ENCODE measurements around the gene IMP4.

IMP4 gene

DNA sequence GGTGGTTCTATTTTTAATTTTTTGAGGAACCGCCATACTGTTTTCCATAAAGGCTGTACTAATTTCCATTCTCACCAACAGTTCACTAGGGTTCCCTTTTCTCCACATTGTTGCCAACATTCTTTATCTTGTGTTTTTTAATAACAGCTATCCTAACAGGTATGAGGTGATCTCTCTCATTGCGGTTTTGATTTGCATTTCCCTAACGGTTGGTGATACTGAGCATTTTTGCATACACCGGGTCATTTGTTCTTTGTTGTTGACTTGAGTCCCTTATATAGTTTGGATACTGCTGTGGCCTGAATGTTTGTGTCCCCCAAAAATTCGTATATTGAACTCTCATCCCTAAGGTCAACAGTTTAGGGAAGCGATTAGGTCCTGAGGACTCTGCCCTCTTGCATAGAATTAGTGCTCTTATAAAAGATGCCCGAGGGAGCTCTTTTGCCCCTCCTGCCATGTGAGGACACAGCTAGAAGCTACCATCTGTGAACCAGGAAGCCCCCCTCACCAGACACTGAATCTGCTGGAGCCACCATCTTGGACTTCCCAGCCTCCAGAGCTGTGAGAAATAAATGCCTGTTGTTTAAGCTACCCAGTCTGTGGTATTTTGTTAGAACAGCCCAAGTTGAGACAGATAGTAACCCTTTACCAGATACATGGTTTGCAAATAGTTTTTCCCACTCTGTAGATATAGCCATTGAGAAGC lies 4.7 kb downstream of the IMP4 start:
- Histone ChIP-seq H3K27ac (ENCODE audit: low read length) (no peak overlapping the region), H3K27me3 (ENCODE audit: low read depth, low read length) (no peaks in the 10 kb centered on the region), H3K4me3 (ENCODE audit: low read depth in 1 of 2, low read length in 2 of 2) (no peak overlapping the region), H3K36me3 (ENCODE audit: control insufficient read depth in 1 of 2, insufficient read depth in 2 of 2, low read length in 2 of 2) (peaks cover 42 to 46% of the 10 kb centered on the region in 2 donors), H3K4me1 (ENCODE audit: control insufficient read depth in 1 of 2, insufficient read depth in 2 of 2, low read length in 2 of 2) (peaks cover 2 to 8% of the 10 kb centered on the region in 2 donors), H3K9me3 (ENCODE audit: control insufficient read depth in 1 of 2, low read length in 2 of 2) (no peaks in the 10 kb centered on the region)

DNA sequence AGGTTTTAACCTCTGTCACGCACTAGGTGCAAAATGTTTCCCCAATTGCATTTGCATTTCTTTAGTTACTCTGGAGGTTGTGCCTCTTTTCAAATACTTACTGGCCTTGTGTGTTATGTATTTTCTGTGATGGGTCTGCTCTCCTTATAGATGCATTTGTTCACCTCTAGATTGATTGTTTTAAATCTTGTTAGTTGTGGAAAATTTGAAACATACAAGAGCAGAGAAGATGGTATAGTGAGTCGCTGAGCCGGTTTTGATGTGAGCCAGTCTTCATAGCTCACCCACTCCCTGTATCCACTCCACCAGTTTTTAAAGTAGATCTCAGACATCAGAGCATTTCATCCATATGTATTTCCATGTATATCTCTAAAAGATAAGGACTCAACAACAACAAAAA lies 6.5 kb downstream of the IMP4 start:
- H3K27me3 ChIP-seq (ENCODE audit: low read depth, low read length) = no peaks in the 10 kb centered on the region
- H3K36me3 ChIP-seq (ENCODE audit: control insufficient read depth in 1 of 2, insufficient read depth in 2 of 2, low read length in 2 of 2) = peaks cover 42 to 45% of the 10 kb centered on the region in 2 donors
- no peaks in the 10 kb centered on the region for H3K9me3 ChIP-seq (ENCODE audit: control insufficient read depth in 1 of 2, low read length in 2 of 2)
- H3K27ac ChIP-seq (ENCODE audit: low read length) = no peak overlapping the region
- H3K4me1 ChIP-seq (ENCODE audit: control insufficient read depth in 1 of 2, insufficient read depth in 2 of 2, low read length in 2 of 2) = peaks cover 0 to 10% of the 10 kb centered on the region in 2 donors
- H3K4me3 ChIP-seq (ENCODE audit: low read depth in 1 of 2, low read length in 2 of 2) = no peak overlapping the region

DNA sequence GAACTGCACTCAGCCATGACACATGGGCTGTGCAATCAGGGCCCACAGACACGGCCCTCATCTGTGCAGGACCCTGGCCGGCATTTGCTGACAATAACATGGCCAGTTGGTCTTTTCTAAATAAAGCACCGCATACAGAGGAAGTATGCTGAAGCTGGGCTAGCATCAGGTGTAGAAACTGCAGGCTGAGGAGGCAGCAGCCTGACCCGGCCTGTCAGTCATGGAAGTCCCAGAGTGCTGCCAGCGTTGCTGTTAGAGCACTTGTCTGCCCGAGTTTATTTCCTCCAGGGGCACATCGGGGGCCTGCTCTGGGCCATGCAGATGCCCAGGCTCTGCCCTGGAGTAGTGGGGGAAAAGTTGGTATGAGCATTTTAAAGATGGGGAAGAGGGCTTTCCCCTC lies 9.0 kb downstream of the IMP4 start:
- no peak overlapping the region for H3K27ac ChIP-seq (ENCODE audit: low read length)
- no peak overlapping the region for H3K4me3 ChIP-seq (ENCODE audit: low read depth in 1 of 2, low read length in 2 of 2)
- no peaks in the 10 kb centered on the region for H3K9me3 ChIP-seq (ENCODE audit: control insufficient read depth in 1 of 2, low read length in 2 of 2)
- no peaks in the 10 kb centered on the region for H3K27me3 ChIP-seq (ENCODE audit: low read depth, low read length)
- peaks cover 18 to 19% of the 10 kb centered on the region in 2 donors for H3K36me3 ChIP-seq (ENCODE audit: control insufficient read depth in 1 of 2, insufficient read depth in 2 of 2, low read length in 2 of 2)
- peaks cover 8 to 22% of the 10 kb centered on the region in 2 donors for H3K4me1 ChIP-seq (ENCODE audit: control insufficient read depth in 1 of 2, insufficient read depth in 2 of 2, low read length in 2 of 2)

DNA sequence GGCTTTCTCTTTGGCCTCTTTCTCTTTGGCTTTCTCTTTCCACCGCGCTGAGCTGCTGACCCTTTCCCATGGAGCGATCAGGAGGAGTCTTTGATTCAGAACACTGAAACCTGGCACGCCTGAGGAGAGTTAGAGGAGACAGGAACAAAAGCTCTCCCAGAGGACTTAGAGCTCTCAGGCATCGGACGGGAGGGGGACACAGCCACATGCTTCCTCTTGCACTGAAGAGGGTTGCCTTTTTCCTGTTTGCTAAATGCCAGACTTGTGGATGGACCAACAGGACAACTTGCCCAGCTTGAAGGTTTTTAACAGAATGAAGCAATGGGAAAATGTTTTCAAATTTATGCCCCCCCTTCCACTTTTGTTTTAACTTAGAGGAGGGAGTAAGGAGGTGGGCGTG lies 9.5 kb downstream of the IMP4 start:
- peaks cover 8 to 22% of the 10 kb centered on the region in 2 donors for H3K4me1 ChIP-seq (ENCODE audit: control insufficient read depth in 1 of 2, insufficient read depth in 2 of 2, low read length in 2 of 2)
- H3K4me3 ChIP-seq (ENCODE audit: low read depth in 1 of 2, low read length in 2 of 2) = no peak overlapping the region
- H3K27ac ChIP-seq (ENCODE audit: low read length) = no peak overlapping the region

GRCh38 chr2:130353291-130354138 lies 10.8 kb downstream of the IMP4 start:
- Histone ChIP-seq H3K27me3 (ENCODE audit: low read depth, low read length) (no peaks in the 10 kb centered on the region), H3K4me3 (ENCODE audit: low read depth in 1 of 2, low read length in 2 of 2) (no peak overlapping the region), H3K27ac (ENCODE audit: low read length) (no peak overlapping the region), H3K36me3 (ENCODE audit: control insufficient read depth in 1 of 2, insufficient read depth in 2 of 2, low read length in 2 of 2) (peaks cover under 1 to 1% of the 10 kb centered on the region in 2 donors), H3K9me3 (ENCODE audit: control insufficient read depth in 1 of 2, low read length in 2 of 2) (no peaks in the 10 kb centered on the region), H3K4me1 (ENCODE audit: control insufficient read depth in 1 of 2, insufficient read depth in 2 of 2, low read length in 2 of 2) (peaks cover 8 to 22% of the 10 kb centered on the region in 2 donors)

More for the DNA sequence above, 9.5 kb downstream of the IMP4 start:
- Histone ChIP-seq H3K27me3 (ENCODE audit: low read depth, low read length) (no peaks in the 10 kb centered on the region), H3K9me3 (ENCODE audit: control insufficient read depth in 1 of 2, low read length in 2 of 2) (no peaks in the 10 kb centered on the region), H3K36me3 (ENCODE audit: control insufficient read depth in 1 of 2, insufficient read depth in 2 of 2, low read length in 2 of 2) (peaks cover 13 to 14% of the 10 kb centered on the region in 2 donors)

GRCh38 chr2:130354139-130354428 lies 11.4 kb downstream of the IMP4 start:
- Histone ChIP-seq H3K9me3 (ENCODE audit: control insufficient read depth in 1 of 2, low read length in 2 of 2) (no peaks in the 10 kb centered on the region), H3K4me3 (ENCODE audit: low read depth in 1 of 2, low read length in 2 of 2) (no peak overlapping the region), H3K4me1 (ENCODE audit: control insufficient read depth in 1 of 2, insufficient read depth in 2 of 2, low read length in 2 of 2) (peaks cover 8 to 22% of the 10 kb centered on the region in 2 donors), H3K36me3 (ENCODE audit: control insufficient read depth in 1 of 2, insufficient read depth in 2 of 2, low read length in 2 of 2) (no peaks in the 10 kb centered on the region), H3K27me3 (ENCODE audit: low read depth, low read length) (no peaks in the 10 kb centered on the region), H3K27ac (ENCODE audit: low read length) (no peak overlapping the region)

DNA sequence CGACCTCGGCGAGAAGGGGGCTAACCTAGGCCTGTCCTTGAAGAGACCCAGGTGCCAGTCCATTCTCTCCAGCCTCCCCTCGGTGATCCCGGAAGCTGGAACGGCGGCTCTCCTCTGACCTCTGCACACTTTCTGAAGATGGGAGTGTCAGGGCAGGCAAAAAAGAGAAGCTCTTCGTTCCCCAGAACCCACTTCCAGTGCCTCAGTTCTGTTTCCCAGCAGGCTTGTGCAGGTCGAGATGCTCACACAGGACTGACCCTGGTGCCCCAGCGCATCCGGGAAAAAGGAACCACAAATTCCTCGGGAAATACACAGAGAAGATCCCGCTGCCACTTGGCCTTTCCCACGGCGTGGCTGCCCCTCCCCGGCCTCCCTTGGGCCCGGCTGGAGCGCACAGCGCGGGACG lies 12.5 kb downstream of the IMP4 start:
- H3K27ac ChIP-seq (ENCODE audit: low read length) = no peak overlapping the region
- no peaks in the 10 kb centered on the region for H3K27me3 ChIP-seq (ENCODE audit: low read depth, low read length)
- peak overlapping the region; percentile 60 to 81 for H3K4me3 ChIP-seq (ENCODE audit: low read depth in 1 of 2, low read length in 2 of 2)
- H3K36me3 ChIP-seq (ENCODE audit: control insufficient read depth in 1 of 2, insufficient read depth in 2 of 2, low read length in 2 of 2) = no peaks in the 10 kb centered on the region
- H3K9me3 ChIP-seq (ENCODE audit: control insufficient read depth in 1 of 2, low read length in 2 of 2) = no peaks in the 10 kb centered on the region
- H3K4me1 ChIP-seq (ENCODE audit: control insufficient read depth in 1 of 2, insufficient read depth in 2 of 2, low read length in 2 of 2) = peaks cover 8 to 22% of the 10 kb centered on the region in 2 donors

GRCh38 chr2:130355578-130356431 lies 13.1 kb downstream of the IMP4 start, which contains the start of gene PTPN18:
TSS of gene PTPN18 (plus strand) at chr2:130356056. CDS start at chr2:130356108, 52 bp downstream.
- H3K27me3 ChIP-seq (ENCODE audit: low read depth, low read length) = no peaks in the 10 kb centered on the region
- H3K36me3 ChIP-seq (ENCODE audit: control insufficient read depth in 1 of 2, insufficient read depth in 2 of 2, low read length in 2 of 2) = no peaks in the 10 kb centered on the region
- H3K9me3 ChIP-seq (ENCODE audit: control insufficient read depth in 1 of 2, low read length in 2 of 2) = no peaks in the 10 kb centered on the region
- H3K27ac ChIP-seq (ENCODE audit: low read length) = no peak within 1 kb of the TSS
- H3K4me1 ChIP-seq (ENCODE audit: control insufficient read depth in 1 of 2, insufficient read depth in 2 of 2, low read length in 2 of 2) = peaks cover 8 to 22% of the 10 kb centered on the region in 2 donors
- peak within 1 kb of the TSS; percentile 60 to 81 for H3K4me3 ChIP-seq (ENCODE audit: low read depth in 1 of 2, low read length in 2 of 2)

DNA sequence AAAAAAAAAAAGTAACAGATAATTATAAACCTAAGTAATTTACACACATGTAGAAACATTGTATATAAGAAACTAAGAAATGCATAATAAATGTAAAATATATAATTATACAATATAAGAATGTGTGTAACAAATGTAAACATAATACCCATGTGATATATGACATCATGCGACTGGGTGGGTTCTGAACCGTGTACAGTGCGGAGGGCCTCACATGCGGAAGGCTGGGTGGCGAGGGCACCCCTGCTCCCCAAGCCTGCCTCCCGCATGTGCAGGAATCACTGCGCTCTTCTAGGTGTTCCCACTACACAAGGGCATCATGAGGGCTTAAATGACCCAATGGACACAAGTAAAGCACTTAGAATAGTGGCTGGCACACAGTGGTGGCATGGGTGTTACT lies 15.2 kb downstream of the IMP4 start:
- H3K4me3 ChIP-seq (ENCODE audit: low read depth in 1 of 2, low read length in 2 of 2) = no peak overlapping the region
- no peak overlapping the region for H3K27ac ChIP-seq (ENCODE audit: low read length)
- H3K4me1 ChIP-seq (ENCODE audit: control insufficient read depth in 1 of 2, insufficient read depth in 2 of 2, low read length in 2 of 2) = peaks cover 8 to 22% of the 10 kb centered on the region in 2 donors
- H3K9me3 ChIP-seq (ENCODE audit: control insufficient read depth in 1 of 2, low read length in 2 of 2) = no peaks in the 10 kb centered on the region
- no peaks in the 10 kb centered on the region for H3K36me3 ChIP-seq (ENCODE audit: control insufficient read depth in 1 of 2, insufficient read depth in 2 of 2, low read length in 2 of 2)
- H3K27me3 ChIP-seq (ENCODE audit: low read depth, low read length) = no peaks in the 10 kb centered on the region

DNA sequence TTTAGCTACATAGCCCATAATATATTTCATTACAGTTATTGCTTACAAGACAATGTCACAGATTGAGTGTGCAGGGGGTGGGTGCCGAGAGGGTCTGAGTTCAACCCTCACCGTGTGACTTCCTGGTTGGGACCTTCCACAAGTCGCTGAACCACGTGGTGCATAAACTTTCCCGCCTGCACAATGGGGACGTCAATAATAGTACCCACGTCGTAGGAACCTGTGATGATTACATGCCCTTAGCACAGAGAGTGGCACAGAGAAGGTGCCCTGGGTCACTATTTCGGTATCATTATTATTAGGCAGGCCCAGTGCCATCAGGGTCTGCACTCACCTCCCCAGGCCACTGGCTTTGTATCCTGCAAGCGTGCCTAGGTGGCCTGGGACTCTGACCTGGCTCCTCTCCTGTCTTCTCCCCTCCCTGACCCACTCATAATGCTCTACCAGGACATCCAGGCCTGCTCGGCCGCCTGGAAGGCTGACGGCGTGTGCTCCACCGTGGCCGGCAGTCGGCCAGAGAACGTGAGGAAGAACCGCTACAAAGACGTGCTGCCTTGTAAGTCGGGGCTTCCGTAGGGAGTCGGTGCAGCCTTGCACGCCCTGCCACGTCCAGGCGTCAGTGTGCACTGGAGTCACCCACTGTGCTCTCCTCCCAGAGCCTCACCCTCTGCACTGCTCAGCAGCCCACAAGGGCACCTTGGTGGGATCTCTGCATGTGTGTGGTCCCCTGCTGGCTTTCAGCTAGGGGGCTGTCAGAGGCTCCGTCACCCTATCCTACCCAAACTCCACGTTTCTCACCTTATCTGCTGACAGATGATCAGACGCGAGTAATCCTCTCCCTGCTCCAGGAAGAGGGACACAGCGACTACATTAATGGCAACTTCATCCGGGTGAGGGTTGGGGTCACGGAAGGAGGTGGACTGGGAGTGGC lies 16.0 kb downstream of the IMP4 start:
- Histone ChIP-seq H3K9me3 (ENCODE audit: control insufficient read depth in 1 of 2, low read length in 2 of 2) (no peaks in the 10 kb centered on the region), H3K4me1 (ENCODE audit: control insufficient read depth in 1 of 2, insufficient read depth in 2 of 2, low read length in 2 of 2) (peaks cover 8 to 16% of the 10 kb centered on the region in 2 donors), H3K27ac (ENCODE audit: low read length) (no peak overlapping the region), H3K27me3 (ENCODE audit: low read depth, low read length) (no peaks in the 10 kb centered on the region), H3K36me3 (ENCODE audit: control insufficient read depth in 1 of 2, insufficient read depth in 2 of 2, low read length in 2 of 2) (no peaks in the 10 kb centered on the region), H3K4me3 (ENCODE audit: low read depth in 1 of 2, low read length in 2 of 2) (no peak overlapping the region)

Data from muscle layer of duodenum (tissue), 2 donors.